Neuronal stem cell (in vitro differentiated cells): ENCODE results near the gene RELA.

Experiments
- DNase-seq: peaks from one replicate; pipeline ENCODE4 v3.0.0-alpha.2; 2013; ENCODE audit warnings: low spot score
- H2AFZ ChIP-seq: one replicate; pipeline ENCODE4 v1.6.1; 2013; ENCODE audit warnings: mild to moderate bottlenecking, low read length, inconsistent platforms
- H2AK5ac ChIP-seq: 2 replicates; pipeline ENCODE4 v1.6.1; 2013; ENCODE audit warnings: low read depth, mild to moderate bottlenecking, inconsistent platforms, low read length, moderate library complexity, mixed read lengths
- H2BK120ac ChIP-seq: 2 replicates; pipeline ENCODE4 v1.6.1; 2013; ENCODE audit warnings: low read depth, mild to moderate bottlenecking, inconsistent platforms, low read length, moderate library complexity, mixed read lengths
- H2BK12ac ChIP-seq: one replicate; pipeline ENCODE4 v1.6.1; 2013; ENCODE audit warnings: low read length, inconsistent platforms
- H2BK15ac ChIP-seq: 2 replicates; pipeline ENCODE4 v1.6.1; 2013; ENCODE audit warnings: mild to moderate bottlenecking, low read length, inconsistent platforms, mixed read lengths
- H2BK5ac ChIP-seq: one replicate; pipeline ENCODE4 v1.6.1; 2013; ENCODE audit warnings: inconsistent platforms, mild to moderate bottlenecking, low read length, moderate library complexity
- H3K14ac ChIP-seq: one replicate; pipeline ENCODE4 v1.6.1; 2013; ENCODE audit warnings: low read length, inconsistent platforms
- H3K18ac ChIP-seq: 2 replicates; pipeline ENCODE4 v1.6.1; 2013; ENCODE audit warnings: low read length, inconsistent platforms
- H3K23ac ChIP-seq: 2 replicates; pipeline ENCODE4 v1.6.1; 2013; ENCODE audit warnings: low read depth, mild to moderate bottlenecking, mixed read lengths, low read length, inconsistent platforms; ENCODE audit not compliant: poor library complexity
- H3K27ac ChIP-seq: replicated peaks from 3 replicates; pipeline ENCODE4 v1.5.1; 2013; ENCODE audit warnings: low read length, inconsistent platforms
- H3K27me3 ChIP-seq, 3 experiments: 2 replicates each; pipeline ENCODE4 v1.6.1; 2013; ENCODE audit warnings: low read length in 3 of 3, mild to moderate bottlenecking in 2 of 3, inconsistent platforms in 1 of 3, low read depth in 1 of 3, mixed read lengths in 1 of 3, moderate library complexity in 1 of 3; ENCODE audit not compliant: control insufficient read depth in 3 of 3, insufficient read depth in 3 of 3
- H3K36me3 ChIP-seq, 2 donors: replicated peaks in 1 of 2; 2 replicates each; pipeline ENCODE4 v1.6.1; 2013; ENCODE audit warnings: low read length in 2 of 2; ENCODE audit not compliant: control insufficient read depth in 2 of 2, insufficient read depth in 2 of 2
- H3K4ac ChIP-seq: 2 replicates; pipeline ENCODE4 v1.6.1; 2013; ENCODE audit warnings: inconsistent platforms, mild to moderate bottlenecking, low read length, moderate library complexity
- H3K4me1 ChIP-seq, 2 donors: 1 replicate in 1 of 2; 2 replicates in 1 of 2; pipeline ENCODE4 v1.6.1; 2013; ENCODE audit warnings: low read length in 2 of 2, low read depth in 1 of 2; ENCODE audit not compliant: control insufficient read depth in 2 of 2, insufficient read depth in 1 of 2
- H3K4me2 ChIP-seq: one replicate; pipeline ENCODE4 v1.6.1; 2013; ENCODE audit warnings: mild to moderate bottlenecking, low read length, inconsistent platforms; ENCODE audit not compliant: insufficient read depth, poor library complexity, severe bottlenecking
- H3K4me3 ChIP-seq, 2 donors: 2 replicates each; pipeline ENCODE4 v1.5.1; 2013; ENCODE audit warnings: low read length in 2 of 2, mild to moderate bottlenecking in 2 of 2, inconsistent platforms in 1 of 2, moderate library complexity in 1 of 2
- H3K79me1 ChIP-seq: one replicate; pipeline ENCODE4 v1.6.1; 2013; ENCODE audit warnings: low read depth, mild to moderate bottlenecking, inconsistent platforms, low read length, moderate library complexity
- H3K9ac ChIP-seq: one replicate; pipeline ENCODE4 v1.6.1; 2013; ENCODE audit warnings: mild to moderate bottlenecking, low read depth, low read length, inconsistent platforms; ENCODE audit not compliant: poor library complexity
- H3K9me3 ChIP-seq, 2 donors: replicated peaks in 1 of 2; 2 replicates each; pipeline versions ENCODE3 to v1.6.1; 2013; ENCODE audit warnings: low read length in 2 of 2, mild to moderate bottlenecking in 2 of 2, inconsistent platforms in 1 of 2, low read depth in 1 of 2, mixed read lengths in 1 of 2, moderate library complexity in 1 of 2; ENCODE audit not compliant: control insufficient read depth in 2 of 2, insufficient read depth in 1 of 2
- H4K8ac ChIP-seq: one replicate; pipeline ENCODE4 v1.6.1; 2013; ENCODE audit warnings: low read depth, mild to moderate bottlenecking, inconsistent platforms, low read length, moderate library complexity
- H4K91ac ChIP-seq: one replicate; pipeline ENCODE4 v1.6.1; 2013; ENCODE audit warnings: low read length, low read depth, mild to moderate bottlenecking, inconsistent platforms; ENCODE audit not compliant: poor library complexity
- whole genome bisulfite sequencing, 2 donors: extraction: QIAGEN DNeasy Blood & Tissue Kit; methylation state at CpG; one replicate each; pipeline ENCODE4 v1.1.7; 2013; ENCODE audit warnings: missing lambda C conversion rate in 2 of 2, mixed read lengths in 1 of 2; ENCODE audit not compliant: insufficient read length in 2 of 2, insufficient replicate concordance in 1 of 2; ENCODE audit errors: extremely low coverage in 2 of 2; 5-methylcytosine and 5-hydroxymethylcytosine counted together

The RELA gene

DNA sequence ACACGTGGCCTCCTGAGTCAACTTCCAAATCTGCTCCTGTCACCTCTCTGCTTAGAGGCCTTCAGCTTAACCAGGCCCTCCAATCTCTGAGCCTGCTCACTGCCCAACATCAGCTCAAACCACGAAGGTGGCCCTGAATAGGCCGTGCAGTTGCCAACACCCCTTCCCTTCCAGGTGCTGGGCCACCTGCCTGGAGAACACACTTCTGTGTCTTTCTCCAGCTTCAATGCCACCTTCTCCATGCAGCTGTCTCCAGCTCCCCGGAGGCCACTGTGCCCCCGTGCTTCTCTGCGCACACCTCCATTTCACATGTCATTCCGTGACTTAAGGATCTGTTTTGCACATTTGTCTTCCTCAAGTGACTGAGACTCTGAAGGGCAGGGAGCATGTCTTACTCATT, 5.3 kb downstream of the RELA start:
- Histone ChIP-seq H3K79me1 (peaks cover 6% of the 10 kb centered on the region), H3K14ac (no peak overlapping the region), H2AK5ac (no peak overlapping the region), H4K91ac (no peak overlapping the region), H3K9ac (peak overlapping the region; percentile 12), H4K8ac (no peak overlapping the region), H2AFZ (no peak overlapping the region), H3K27me3 (no peaks in the 10 kb centered on the region), H2BK120ac (no peak overlapping the region), H3K18ac (no peak overlapping the region), H3K36me3 (peaks cover 53 to 82% of the 10 kb centered on the region in 2 donors), H3K27ac (no peak overlapping the region), H3K23ac (no peak overlapping the region), H3K9me3 (peaks cover 0 to 2% of the 10 kb centered on the region in 2 donors), H3K4me3 (peak overlapping the region in 1 of 2 donors; percentile 22), H2BK5ac (no peak overlapping the region), H2BK15ac (no peak overlapping the region), H3K4me2 (no peak overlapping the region), H3K4me1 (peaks cover 12 to 13% of the 10 kb centered on the region in 2 donors), H3K4ac (no peak overlapping the region), H2BK12ac (no peak overlapping the region)
- no peak for DNase-seq
- WGBS, 2 donors, result no CpG with 5 or more reads among the region's 7 CpGs

DNA sequence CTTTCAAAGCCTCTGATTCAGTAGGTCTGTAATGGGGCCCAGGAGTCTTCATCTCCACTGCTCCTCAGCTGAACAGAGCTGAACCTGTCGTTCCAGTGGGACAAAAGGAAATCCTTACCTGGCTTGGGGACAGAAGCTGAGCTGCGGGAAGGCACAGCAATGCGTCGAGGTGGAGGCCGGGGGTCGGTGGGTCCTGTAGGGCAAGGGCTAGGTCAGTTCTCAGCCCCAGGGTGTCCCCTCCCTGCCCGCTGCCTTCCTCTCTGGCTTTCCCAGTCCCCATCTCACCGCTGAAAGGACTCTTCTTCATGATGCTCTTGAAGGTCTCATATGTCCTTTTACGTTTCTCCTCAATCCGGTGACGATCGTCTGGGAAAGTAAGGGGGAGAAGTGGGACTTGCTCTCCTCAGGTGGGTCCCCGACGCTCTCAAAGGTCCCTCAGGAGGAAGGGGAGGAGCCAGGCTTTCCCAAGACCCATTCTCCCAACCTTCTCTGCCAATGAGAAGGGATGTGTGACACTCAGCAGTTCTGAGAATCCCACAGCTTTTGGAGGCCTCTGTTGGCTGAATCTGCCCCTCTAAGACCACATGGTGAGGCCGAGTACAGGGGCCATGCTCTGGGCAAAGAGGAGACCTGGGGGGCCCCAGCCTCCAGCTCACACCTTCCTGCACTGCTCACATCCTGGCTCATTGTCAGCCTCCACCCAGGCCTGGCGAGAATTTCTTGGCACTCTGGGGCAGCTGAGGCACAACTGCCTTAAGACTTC, 7.0 kb downstream of the RELA start:
- Histone ChIP-seq H2AFZ (no peak overlapping the region), H2BK15ac (no peak overlapping the region), H3K14ac (no peak overlapping the region), H2BK120ac (no peak overlapping the region), H2BK5ac (no peak overlapping the region), H3K79me1 (peaks cover 4% of the 10 kb centered on the region), H4K91ac (no peak overlapping the region), H3K23ac (no peak overlapping the region), H3K4me3 (no peak overlapping the region), H3K27ac (no peak overlapping the region), H3K18ac (no peak overlapping the region), H2BK12ac (no peak overlapping the region), H3K9me3 (peaks cover 0 to 2% of the 10 kb centered on the region in 2 donors), H3K9ac (no peak overlapping the region), H4K8ac (no peak overlapping the region), H3K4me1 (peaks cover 12 to 16% of the 10 kb centered on the region in 2 donors), H3K4me2 (no peak overlapping the region), H2AK5ac (no peak overlapping the region), H3K27me3 (no peaks in the 10 kb centered on the region), H3K4ac (no peak overlapping the region), H3K36me3 (peaks cover 49 to 72% of the 10 kb centered on the region in 2 donors)
- WGBS, 2 donors, result no CpG with 5 or more reads among the region's 16 CpGs
- DNase-seq, result no peak

DNA sequence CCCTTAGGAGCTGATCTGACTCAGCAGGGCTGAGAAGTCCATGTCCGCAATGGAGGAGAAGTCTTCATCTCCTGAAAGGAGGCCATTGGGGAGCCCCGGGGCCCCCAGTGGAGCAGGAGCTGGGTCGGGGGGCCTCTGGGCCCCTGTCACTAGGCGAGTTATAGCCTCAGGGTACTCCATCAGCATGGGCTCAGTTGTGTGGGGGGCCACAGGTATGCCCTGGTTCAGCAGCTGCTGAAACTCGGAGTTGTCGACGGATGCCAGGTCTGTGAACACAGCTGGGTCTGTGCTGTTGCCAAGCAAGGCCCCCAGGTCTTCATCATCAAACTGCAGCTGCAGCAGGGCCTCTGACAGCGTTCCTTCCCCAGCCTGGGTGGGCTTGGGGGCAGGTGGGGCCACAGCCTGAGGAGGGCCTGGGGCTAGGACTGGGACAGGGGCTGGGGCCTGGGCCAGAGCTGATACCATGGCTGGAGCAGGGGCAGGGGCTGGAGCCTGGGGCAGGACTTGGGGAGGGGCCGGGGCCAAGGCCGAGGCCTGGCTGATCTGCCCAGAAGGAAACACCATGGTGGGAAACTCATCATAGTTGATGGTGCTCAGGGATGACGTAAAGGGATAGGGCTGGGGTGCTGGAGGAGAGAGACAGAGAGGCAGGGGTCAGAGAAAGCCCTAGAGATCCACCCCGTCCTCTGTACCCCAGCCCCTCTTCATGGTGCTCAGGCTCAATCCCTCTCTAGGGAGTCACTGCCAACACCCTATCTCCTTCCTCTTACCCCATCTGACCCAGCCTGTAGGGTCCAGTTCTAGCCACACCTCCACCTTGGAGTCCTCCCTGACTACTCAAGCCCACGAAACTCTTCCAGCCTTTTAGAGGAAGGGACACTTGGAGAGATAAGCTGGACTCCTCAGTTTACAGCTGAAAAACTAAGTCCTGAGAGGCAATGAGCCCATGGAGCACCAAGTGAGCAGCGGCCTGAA, 8.1 kb downstream of the RELA start:
- Histone ChIP-seq H3K14ac (no peak overlapping the region), H4K91ac (no peak overlapping the region), H2AK5ac (no peak overlapping the region), H3K9ac (no peak overlapping the region), H3K27ac (no peak overlapping the region), H3K4me3 (no peak overlapping the region), H3K27me3 (no peaks in the 10 kb centered on the region), H3K79me1 (peaks cover 2% of the 10 kb centered on the region), H3K4ac (no peak overlapping the region), H3K23ac (peak overlapping the region; percentile 3), H2BK120ac (no peak overlapping the region), H3K36me3 (peaks cover 41 to 68% of the 10 kb centered on the region in 2 donors), H3K18ac (no peak overlapping the region), H3K4me1 (peaks cover 14 to 16% of the 10 kb centered on the region in 2 donors), H3K4me2 (no peak overlapping the region), H2BK5ac (no peak overlapping the region), H3K9me3 (no peaks in the 10 kb centered on the region), H2AFZ (no peak overlapping the region), H2BK12ac (no peak overlapping the region), H2BK15ac (no peak overlapping the region), H4K8ac (no peak overlapping the region)
- no CpG with 5 or more reads among the region's 14 CpGs for WGBS, 2 donors
- DNase-seq, result no peak
